ENCODE results near the gene IFNGR2. TPM values are rescaled to one million over a fixed set of nuclear protein-coding genes. Genes with fewer than 3 reads are reported as not detected.
"Not testable (repeated sequence)": the region's sequence is repeated elsewhere in the genome, so short reads cannot be mapped to it uniquely, and the experiment has no call there.

Gene IFNGR2
- total RNA-seq, 1 donor from 2014 or later = 32.1 TPM

GRCh38 chr21:33455686-33456446 is 52.7 kb downstream of the IFNGR2 start:
- peaks cover 10% of the 10 kb centered on the region for H3K36me3 Mint-ChIP-seq (ENCODE audit: low read depth, unreplicated experiment)
- no peaks in the 10 kb centered on the region for H3K27me3 Mint-ChIP-seq (ENCODE audit: unreplicated experiment)
- no peak overlapping the region for H3K27ac Mint-ChIP-seq (ENCODE audit: unreplicated experiment)

GRCh38 chr21:33458861-33459260 is 55.6 kb downstream of the IFNGR2 start:
- DNase-seq (ENCODE audit: low spot score) = no peak
- H3K27ac Mint-ChIP-seq (ENCODE audit: unreplicated experiment) = no peak overlapping the region
- TF ChIP-seq, protein P1, sequence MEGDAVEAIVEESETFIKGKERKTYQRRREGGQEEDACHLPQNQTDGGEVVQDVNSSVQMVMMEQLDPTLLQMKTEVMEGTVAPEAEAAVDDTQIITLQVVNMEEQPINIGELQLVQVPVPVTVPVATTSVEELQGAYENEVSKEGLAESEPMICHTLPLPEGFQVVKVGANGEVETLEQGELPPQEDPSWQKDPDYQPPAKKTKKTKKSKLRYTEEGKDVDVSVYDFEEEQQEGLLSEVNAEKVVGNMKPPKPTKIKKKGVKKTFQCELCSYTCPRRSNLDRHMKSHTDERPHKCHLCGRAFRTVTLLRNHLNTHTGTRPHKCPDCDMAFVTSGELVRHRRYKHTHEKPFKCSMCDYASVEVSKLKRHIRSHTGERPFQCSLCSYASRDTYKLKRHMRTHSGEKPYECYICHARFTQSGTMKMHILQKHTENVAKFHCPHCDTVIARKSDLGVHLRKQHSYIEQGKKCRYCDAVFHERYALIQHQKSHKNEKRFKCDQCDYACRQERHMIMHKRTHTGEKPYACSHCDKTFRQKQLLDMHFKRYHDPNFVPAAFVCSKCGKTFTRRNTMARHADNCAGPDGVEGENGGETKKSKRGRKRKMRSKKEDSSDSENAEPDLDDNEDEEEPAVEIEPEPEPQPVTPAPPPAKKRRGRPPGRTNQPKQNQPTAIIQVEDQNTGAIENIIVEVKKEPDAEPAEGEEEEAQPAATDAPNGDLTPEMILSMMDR (IDR thresholded peaks at IDR 0.05; ENCODE audit: unreplicated experiment) = no peak
- no peak overlapping the region for H3K4me3 Mint-ChIP-seq (ENCODE audit: unreplicated experiment)
- H3K36me3 Mint-ChIP-seq (ENCODE audit: low read depth, unreplicated experiment) = peaks cover 7% of the 10 kb centered on the region
- no peaks in the 10 kb centered on the region for H3K4me1 Mint-ChIP-seq (ENCODE audit: unreplicated experiment)
- H3K27me3 Mint-ChIP-seq (ENCODE audit: unreplicated experiment) = no peaks in the 10 kb centered on the region
- H3K9me3 Mint-ChIP-seq (ENCODE audit: unreplicated experiment) = no peaks in the 10 kb centered on the region

More at GRCh38 chr21:33455686-33456446, 52.7 kb downstream of the IFNGR2 start:
- no peak for DNase-seq (ENCODE audit: low spot score)
- Mint-ChIP-seq H3K4me3 (ENCODE audit: unreplicated experiment) (no peak overlapping the region), H3K4me1 (ENCODE audit: unreplicated experiment) (no peaks in the 10 kb centered on the region), H3K9me3 (ENCODE audit: unreplicated experiment) (no peaks in the 10 kb centered on the region)
- TF ChIP-seq, protein P1 (IDR thresholded peaks at IDR 0.05; ENCODE audit: unreplicated experiment) = no peak

DNA sequence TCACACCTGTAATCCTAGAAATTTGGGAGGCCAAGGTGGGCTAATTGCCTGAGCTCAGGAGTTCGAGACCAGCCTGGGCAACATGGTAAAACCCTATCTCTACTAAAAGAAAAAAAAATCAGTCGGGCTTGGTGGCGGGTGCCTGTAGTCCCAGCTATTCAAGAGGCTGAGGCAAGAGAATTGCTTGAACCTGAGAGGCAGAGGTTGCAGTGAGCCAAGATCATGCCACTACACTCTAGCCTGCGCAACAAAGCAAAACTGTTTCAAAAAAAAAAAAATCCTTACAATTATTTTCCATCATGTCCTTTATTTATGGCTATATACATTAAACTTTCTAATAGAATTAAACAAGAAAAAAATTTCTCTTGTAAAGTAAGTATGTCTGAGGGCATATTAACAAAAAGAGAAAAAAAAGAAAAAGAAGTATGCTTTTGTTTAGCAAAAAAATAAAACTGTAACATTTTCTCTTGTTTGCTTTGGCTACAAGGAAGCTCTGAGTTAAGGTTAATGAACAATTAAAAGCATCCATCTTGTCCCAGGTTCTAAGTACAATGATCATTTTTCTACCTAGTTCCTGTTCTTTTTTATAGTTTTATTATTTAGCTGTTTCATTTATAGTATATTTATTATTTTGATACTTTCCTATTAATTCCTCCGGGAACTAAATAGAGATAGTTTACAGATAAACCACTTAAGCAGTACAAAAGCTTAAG is 58.5 kb downstream of the IFNGR2 start:
- TF ChIP-seq, protein P1 (IDR thresholded peaks at IDR 0.05; ENCODE audit: unreplicated experiment) = no peak
- Mint-ChIP-seq H3K9me3 (ENCODE audit: unreplicated experiment) (no peaks in the 10 kb centered on the region), H3K27ac (ENCODE audit: unreplicated experiment) (no peak overlapping the region), H3K4me1 (ENCODE audit: unreplicated experiment) (no peaks in the 10 kb centered on the region), H3K4me3 (ENCODE audit: unreplicated experiment) (no peak overlapping the region), H3K27me3 (ENCODE audit: unreplicated experiment) (no peaks in the 10 kb centered on the region), H3K36me3 (ENCODE audit: low read depth, unreplicated experiment) (peaks cover 7% of the 10 kb centered on the region)
- DNase-seq (ENCODE audit: low spot score) = no peak

GRCh38 chr21:33469183-33469582 is 66.0 kb downstream of the IFNGR2 start:
- H3K9me3 Mint-ChIP-seq (ENCODE audit: unreplicated experiment); H3K27me3 Mint-ChIP-seq (ENCODE audit: unreplicated experiment); H3K4me3 Mint-ChIP-seq (ENCODE audit: unreplicated experiment); H3K4me1 Mint-ChIP-seq (ENCODE audit: unreplicated experiment); H3K27ac Mint-ChIP-seq (ENCODE audit: unreplicated experiment); DNase-seq (ENCODE audit: low spot score); H3K36me3 Mint-ChIP-seq (ENCODE audit: low read depth, unreplicated experiment): not testable (repeated sequence)

GRCh38 chr21:33470701-33471100 is 67.5 kb downstream of the IFNGR2 start:
- Mint-ChIP-seq H3K36me3 (ENCODE audit: low read depth, unreplicated experiment) (no peaks in the 10 kb centered on the region), H3K27me3 (ENCODE audit: unreplicated experiment) (no peaks in the 10 kb centered on the region), H3K4me1 (ENCODE audit: unreplicated experiment) (no peaks in the 10 kb centered on the region), H3K4me3 (ENCODE audit: unreplicated experiment) (no peak overlapping the region), H3K27ac (ENCODE audit: unreplicated experiment) (no peak overlapping the region), H3K9me3 (ENCODE audit: unreplicated experiment) (no peaks in the 10 kb centered on the region)
- TF ChIP-seq, protein P1 (IDR thresholded peaks at IDR 0.05; ENCODE audit: unreplicated experiment) = no peak
- no peak for DNase-seq (ENCODE audit: low spot score)

Measured in endothelial cell (in vitro differentiated cells).